Stimulated activated CD8-positive, alpha-beta memory T cell treated with anti-CD3 and anti-CD28 coated beads, Interleukin-12 subunit alpha, Interleukin-12 subunit beta, amount 100 ng/mL, for 24 hours (primary cell): ENCODE results near the gene DNMBP.
"Not testable (repeated sequence)": the region's sequence is repeated elsewhere in the genome, so short reads cannot be mapped to it uniquely, and the experiment has no call there.

ENCODE experiments used
- DNase-seq: peaks from one replicate; pipeline ENCODE4 v3.0.0-alpha.2; 2020; ENCODE audit errors: extremely low read depth

DNMBP gene

DNA sequence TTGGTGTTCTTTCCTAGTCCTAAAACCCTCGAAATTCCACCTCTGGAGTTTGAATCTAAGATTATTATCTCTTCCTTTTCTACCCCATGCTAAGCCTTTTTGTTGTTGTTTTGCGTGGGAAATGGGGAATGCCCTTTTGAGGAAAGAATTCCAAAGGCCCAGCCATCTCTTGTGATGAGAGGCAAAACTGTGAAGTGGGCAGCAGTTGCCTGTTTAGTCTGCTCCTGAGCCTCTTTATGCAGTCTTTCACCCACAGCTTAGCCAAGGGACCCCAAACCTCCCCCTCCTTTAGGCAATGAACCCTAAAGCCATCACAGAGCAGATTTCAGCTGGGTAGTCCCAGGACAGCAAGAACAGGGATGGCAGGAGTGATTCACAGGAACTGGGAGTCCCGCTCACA lies 95.5 kb downstream of the DNMBP start:
- no peak for DNase-seq

DNA sequence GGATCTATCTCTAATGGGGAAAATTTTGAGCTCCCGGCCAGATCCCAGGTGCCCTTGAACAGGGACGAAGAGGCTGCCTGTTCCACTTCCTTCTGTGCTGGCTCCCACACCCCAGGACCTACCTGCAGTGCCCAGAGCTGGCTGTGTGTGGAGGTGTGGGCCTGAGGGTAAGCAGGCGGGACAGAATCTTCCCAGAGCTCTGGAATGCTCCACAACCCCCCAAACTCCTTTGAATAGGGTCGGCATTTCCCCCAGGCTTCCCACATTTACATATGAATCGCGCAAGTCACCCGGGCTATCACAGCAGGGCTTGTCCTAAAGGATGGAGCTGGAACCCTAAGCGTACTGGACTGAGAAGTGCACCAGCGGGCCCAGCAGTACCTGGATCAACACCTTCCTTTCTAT lies 95.9 kb downstream of the DNMBP start:
- no peak for DNase-seq

DNA sequence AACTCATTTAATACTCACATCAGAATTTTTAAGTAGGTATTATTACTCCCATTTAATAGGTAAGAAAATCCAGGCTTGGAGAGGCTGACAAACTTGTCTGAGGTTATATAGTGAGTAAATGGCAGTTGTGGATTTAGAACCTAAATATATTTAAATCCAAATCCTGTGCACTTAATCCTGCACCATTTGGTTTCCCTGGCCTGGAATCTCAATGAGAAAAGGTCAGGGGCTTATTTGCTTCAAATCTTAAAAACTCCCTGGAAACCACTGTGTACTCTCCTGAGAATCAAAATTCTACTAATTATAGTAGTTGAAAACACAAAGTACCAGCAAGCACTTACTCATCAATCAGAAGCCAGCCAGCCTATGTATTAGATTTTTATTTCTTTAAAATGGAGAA lies 97.7 kb downstream of the DNMBP start:
- no peak for DNase-seq

DNA sequence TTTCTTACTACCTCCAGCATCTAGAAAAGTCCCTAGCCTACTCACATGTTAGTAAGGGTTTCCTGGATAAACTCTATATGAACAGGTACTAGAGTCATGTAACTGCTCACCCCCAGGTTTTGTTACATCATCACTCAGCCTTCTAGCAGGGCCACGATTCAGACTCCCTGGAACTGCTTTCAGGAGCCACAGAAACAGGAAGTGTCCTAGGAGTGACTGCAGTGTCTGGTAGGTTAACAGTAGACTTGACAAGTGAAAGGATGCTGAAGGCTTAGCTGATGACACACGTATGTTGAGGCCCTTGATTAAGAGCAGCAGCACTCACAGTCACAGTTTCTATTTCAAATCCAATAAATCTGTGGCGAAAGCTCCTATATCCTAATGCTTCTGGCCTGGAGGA lies 101.2 kb downstream of the DNMBP start:
- DNase-seq, result no peak

DNA sequence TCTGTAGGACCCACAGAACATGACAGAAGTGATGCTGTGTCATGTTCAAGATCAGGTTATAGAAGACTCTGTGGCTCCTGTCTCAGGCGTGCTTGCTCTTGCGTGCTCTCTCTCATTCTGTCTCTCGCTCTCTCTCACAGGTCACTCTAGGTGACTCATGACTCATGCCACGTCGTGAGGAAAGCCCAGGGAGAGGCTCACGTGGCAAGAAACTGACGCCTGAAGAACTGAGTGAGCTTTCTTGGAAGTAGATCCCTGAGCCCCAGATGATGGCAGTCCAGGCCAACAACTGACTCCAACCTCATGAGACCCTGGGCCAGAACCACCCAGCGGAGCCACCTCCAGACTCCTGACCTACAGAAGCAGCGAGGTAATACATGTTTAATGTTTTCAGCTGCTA lies 103.3 kb downstream of the DNMBP start:
- DNase-seq, result no peak

DNA sequence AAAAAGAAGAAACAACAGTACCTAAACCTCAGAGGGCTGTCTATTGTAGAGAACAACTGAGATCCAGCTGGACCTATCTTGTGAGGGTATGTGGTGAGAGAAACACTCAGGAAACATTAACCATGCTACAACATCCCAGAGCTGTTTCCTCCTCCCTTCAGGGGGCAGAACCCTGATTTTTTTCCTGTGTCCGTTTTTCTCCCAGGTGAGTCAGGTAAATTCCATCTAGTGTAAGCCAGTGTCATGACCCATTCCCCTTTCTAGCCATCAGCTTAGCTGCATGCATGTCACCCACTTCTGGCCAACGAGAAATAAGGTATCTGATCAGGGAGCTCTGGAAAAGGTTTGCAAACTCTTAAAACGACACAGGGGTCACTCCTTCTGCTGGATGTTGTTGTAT lies 103.8 kb downstream of the DNMBP start:
- DNase-seq, result no peak

DNA sequence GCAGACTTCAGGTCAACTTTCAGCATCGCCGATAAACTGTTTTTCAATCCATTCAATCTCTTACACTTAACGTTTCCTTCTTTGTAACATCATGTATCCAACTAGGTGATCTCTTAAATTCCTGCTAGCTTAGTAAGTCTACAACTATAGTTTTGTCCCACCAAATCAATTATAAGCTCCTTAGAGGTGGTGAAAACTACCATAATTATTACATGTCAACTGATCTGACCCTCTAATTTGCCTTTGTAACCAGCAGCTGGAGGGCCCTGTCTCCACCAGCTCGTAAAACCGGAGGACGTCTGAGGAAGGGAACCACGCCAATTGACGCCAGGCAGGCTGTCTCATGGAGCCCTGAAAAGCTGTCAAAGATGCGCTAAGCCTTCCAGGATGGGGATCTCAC lies 113.9 kb downstream of the DNMBP start:
- no peak for DNase-seq

DNA sequence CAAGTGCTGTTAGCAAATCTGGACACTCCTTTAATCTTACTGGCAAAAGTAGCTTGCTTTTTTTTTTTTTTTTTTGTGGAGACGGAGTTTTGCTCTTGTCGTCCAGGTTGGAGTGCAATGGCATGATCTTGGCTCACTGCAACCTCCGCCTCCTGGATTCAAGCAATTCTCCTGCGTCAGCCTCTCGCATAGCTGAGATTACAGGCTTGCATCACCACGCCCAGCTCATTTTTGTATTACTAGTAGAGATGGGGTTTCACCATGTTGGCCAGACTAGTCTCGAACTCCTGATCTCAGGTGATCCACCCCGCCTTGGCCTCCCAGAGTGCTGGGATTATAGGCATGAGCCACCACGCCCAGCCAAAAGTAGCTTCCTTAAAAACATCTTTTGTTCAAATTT lies 114.7 kb downstream of the DNMBP start:
- not testable (repeated sequence) for DNase-seq

DNA sequence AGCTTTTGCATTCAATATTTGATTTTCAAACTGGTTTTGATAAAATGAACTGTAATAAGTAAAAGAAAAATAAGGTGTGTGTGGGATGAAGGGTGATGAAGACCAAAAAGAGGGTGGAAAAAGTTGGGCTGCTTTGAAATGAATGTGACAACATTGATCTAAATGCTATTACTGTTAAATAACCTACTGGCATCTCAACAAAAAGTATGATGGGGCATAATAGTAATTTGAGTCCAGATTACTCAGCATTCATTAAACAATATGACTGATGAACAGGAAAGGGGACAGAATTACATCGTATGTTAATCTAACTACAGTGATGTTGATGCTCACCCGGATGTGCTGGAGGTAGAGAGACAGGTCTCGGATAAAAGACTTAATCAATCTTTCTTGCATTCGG lies 115.1 kb downstream of the DNMBP start:
- no peak for DNase-seq

DNA sequence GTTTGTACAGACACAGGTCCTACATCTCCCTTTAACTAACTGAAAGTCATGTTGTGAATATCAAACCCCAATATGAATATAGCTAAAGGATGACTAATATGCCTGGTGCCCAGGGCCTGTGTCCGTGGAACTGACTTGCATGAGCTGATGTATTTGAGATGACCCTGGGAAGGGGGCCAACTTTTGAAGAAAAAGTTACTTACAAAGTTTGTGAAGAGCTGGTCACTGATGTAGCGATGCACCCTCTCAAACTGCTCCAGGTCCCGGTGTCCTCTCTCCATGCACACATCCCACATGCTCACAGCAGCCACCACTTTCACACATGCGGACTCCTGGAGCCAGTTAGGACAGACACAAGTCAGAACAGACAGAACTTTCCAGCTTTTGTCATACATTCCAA lies 121.1 kb downstream of the DNMBP start:
- no peak for DNase-seq

DNA sequence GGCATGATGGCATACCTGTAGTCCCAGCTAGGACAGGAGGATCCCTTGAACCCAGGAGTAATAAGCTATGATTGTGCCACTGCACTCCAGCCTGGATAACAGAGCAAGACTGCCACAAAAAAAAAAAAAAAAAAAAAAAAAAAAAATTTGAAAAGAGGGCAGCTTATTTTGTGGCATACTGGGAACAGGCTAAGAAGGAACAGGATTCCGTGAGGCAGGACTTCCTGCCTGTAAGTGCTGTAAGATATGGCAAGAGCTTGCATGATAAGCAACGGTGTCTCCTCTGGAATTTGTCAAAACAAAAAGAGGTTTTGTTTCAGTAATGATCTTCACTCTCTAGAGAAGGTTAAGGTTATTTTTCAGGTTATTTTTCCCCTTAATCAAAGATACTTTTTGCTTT lies 126.2 kb downstream of the DNMBP start:
- DNase-seq, result no peak

DNA sequence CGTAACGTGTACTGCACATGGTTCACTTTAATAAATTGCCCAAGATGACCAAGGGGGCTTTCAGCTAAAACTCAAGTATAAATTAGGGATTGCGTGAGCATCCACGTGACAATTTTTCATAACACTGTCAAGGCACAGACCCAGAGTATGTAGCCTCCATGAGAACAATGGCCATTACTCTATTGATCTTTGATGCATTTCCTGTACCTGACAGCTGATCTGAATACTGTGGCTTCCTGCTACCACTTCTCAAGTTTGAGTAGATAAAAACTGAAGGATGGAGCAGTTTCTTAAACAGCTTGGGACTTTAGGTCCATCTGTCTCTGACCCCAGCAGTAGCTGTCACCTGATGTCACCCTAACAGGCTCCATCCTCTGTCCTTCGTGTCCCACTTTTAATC lies 128.4 kb downstream of the DNMBP start:
- no peak for DNase-seq

DNA sequence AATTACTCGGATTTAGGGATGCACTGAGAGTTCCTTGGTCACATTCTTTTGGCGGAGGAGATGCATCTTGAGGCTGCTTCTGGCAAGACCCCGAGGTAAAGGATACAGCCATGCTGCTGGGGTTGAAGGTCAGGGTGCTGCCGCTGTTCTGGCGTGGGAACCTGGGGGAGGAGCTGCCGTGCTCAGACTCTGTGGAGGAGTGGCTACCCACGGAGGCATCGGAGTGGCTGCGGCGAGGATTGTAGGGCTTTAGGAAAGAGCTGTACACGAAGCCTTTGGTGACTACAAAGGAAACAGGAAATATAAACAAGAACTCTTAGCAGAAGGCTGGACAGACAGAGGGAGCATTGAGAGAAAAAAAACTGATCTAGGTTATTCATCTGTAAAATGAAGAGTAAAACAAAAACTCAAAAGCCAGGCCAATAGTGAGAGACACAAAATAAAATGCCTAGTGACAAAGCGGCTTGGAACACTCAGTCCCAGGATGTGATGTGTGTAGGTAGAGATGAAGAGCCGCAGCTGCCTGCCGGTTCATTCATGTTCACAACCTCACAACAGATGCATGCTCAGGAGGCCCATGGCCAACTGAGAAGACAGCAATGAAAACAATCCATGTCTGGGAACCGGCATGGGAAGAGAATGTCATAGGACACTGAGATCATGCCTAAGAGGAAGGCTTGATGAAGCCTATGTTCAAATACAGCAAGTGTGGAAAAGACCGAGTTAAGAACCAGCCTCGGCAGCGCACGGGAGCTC lies 129.5 kb downstream of the DNMBP start:
- no peak for DNase-seq

DNA sequence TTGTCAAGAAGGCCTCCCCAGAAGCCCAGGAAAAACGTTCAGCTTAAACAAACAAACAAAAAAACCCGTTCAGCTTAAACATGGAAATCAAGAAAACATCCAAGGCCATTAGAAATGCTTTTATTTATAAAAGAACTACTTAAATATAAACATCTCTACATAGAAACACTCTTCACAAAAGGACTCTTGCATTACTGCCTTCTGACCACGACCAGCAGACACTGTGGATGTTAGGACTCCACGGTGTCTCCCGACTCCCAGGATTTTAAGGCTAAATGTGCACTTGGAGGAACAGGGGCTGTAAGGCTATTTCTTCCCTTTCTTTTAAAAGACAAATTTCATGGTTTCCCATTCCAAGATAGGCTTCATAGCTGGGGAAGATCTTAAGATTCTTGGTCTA lies 134.3 kb downstream of the DNMBP start:
- no peak for DNase-seq

DNA sequence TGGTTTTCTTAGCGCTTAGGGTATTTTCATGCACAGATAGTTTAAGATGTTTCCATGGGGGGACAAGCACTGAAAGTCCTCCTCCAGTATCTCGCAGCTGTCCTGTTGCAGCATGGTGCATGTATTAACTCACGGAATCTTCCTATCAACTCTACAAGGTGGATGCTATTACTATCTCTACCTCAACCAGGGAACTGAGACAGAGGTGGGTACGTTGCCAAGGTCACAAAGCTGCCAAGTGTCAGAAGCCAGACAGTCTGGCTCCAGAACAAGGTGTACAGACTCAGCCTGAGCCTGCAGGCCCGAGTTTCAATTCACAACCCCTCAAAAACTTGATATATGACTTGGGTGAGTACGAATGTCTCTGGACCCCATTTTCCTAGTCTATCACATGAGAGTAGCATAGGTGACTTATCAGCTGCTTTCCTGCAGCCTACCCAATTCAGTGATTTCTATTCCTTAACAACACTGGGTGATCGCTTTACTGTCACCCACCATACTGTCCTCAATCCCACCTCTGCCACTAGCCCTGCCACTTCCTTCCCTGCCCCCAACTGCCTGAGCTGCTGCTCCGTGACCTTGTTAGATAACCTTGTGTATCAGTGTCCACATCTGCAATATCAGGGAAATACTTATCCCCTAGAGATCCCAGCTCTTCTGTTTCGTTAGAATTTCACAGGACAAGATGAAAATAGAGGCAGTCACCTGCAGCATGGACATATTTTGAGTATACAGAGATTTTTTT lies 135.2 kb downstream of the DNMBP start:
- no peak for DNase-seq

DNA sequence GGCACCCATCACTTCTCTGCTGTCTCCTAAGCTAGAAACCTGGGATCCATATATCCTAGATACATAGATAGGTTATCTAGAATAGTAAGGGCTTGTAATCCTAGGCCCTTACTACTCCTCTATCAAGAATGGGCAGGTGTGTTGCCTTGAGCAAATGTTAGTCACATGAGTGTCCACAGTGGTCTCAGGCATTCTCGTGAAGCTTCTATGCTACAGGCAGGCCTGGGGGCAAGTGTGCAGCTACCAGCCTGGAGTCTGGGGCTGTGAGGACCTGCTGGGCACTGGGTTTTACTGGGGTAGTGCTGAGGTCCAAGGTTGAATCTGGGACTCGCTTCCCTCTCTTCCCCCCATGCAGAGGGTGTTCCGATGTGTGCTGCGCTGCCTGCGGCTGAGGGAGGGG lies 135.9 kb downstream of the DNMBP start:
- DNase-seq, result no peak

DNA sequence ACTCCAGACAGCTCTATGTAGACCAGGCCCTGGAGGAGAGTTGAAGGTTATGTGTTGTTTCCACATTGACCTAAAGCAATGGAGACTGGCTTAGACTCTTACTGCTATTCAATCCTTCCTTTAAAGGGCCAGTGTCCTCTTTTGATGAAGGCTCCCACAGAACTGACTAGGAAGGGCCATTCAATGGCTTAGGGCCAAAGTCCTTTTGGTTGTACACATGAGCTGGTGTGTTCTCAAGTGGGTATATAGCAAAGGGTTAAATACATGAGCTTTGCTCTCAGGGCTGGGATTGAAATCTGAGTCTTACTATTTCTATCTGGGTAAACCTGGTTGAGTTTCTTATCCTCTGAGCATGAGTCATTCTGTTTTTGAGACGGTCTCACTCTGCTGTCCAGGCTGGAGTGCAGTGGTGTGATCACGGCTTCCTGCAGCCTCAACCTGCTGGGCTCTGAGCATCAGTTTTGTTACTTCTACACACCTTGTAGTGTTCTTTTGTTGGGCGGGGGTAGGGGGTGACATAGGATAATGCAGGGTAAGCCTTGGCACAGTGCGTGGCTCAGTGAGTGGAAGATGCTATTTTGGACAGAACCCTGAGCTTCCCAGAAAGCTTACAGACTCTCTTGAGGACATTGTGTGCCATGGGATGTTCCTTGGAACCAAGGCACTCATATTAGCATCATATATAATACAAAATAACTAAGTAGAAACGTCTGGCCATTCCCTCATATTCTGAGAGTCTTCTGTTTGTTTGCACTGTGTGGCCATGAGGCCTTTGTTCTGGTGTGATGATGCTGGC lies 137.2 kb downstream of the DNMBP start:
- DNase-seq, result no peak

DNA sequence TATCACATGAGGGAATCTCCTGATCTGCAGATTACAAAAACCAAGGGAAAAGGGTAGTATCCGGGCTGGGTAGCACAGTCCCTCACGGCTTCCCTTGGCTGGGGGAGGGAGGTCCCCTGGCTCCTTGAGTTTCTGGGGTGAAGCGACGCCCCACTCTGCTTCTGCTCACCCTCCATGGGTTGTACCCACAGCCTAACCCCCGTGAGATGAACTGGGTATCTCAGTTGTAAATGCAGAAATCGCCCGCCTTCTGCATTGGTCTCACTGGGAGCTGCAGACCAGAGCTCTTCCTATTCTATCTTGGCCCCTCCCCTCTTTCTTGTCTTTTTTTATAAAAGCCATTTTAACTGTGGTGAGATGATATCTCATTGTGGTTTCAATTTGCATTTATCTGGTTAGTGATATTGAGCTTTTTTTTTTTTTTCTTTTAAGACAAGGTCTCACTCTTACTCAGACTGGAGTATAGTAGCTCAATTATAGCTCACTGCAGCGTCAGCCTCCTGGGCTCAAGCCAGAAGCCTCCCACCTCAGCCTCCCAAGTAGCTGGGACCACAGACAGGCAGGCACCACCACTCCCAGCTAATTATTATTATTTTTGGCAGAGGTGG lies 139.5 kb downstream of the DNMBP start:
- DNase-seq, result no peak

DNA sequence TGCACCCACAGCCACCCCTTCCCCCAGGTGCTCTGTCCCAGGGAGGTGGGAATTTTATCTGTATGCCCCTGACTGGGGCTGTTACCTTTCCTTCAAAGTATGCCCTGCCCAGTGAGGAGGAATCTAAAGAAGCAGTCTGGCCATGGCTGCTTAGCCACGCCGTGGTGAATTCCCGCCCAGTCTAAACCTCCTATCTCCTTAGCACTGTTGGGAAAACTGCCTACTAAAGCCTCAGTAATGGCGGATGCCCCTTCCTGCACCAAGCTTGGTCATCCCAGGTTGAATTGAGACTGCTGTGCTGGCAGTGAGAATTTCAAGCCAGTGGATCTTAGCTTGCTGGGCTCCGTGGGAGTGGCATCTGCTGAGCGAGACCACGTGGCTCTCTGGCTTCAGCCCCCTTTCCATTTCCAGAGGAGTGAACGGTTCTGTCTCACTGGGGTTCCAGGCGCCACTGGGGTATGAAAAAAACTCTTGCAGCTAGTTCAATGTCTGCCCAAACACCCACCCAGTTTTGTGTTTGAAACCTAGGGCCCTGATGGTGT lies 140.1 kb downstream of the DNMBP start:
- DNase-seq, result no peak

DNA sequence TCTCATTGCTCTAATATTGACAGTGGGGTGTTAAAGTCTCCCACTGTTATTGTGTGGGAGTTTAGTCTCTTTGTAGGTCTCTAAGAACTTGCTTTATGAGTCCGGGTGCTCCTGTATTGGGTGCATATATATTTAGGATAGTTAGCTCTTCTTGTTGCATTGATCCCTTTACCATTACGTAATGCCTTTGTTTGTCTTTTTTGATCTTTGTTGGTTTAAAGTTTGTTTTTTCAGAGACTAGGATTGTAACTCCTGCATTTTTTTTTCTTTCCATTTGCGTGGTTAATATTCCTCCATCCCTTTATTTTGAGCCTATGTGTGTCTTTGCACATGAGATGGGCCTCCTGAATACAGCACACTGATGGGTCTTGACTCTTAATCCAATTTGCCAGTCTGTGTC lies 142.5 kb downstream of the DNMBP start:
- DNase-seq, result not testable (repeated sequence)

DNA sequence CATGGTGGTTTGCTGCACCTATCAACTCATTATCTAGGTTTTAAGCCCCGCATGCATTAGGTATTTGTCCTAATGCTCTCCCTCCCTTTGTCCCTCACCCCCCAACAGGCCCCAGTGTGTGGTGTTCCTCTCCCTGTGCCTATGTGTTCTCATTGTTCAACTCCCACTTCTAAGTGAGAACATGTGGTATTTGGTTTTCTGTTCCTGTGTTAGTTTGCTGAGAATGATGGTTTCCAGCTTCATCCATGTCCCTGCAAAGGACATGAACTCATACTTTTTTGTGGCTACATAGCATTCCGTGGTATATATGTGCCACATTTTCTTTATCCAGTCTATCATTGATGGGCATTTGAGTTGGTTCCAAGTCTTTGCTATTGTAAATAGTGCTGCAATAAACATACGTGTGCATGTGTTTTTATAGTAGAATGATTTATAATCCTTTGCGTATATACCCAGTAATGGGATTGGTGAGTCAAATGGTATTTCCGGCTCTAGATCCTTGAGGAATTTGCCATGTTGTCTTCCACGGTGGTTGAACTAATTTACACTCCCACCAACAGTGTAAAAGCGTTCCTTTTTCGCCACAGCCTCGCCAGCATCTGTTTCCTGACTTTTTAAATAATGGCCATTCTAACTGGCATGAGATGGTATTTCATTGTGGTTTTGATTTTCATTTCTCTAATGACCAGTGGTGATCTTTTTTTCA lies 146.1 kb downstream of the DNMBP start:
- not testable (repeated sequence) for DNase-seq
